Ammon's horn (tissue), 1 donor: ENCODE data around the gene ORC1.

ENCODE experiments used
- DNase-seq: peaks from one replicate; pipeline ENCODE4 v3.0.0-alpha.2; 2016; ENCODE audit warnings: low spot score

Gene ORC1

GRCh38 chr1:52343979-52344378, 60.2 kb downstream of the ORC1 start:
- DNase-seq = no peak

GRCh38 chr1:52341655-52342260, 62.5 kb downstream of the ORC1 start:
- DNase-seq = no peak

GRCh38 chr1:52337439-52337838, 66.8 kb downstream of the ORC1 start:
- DNase-seq = no peak

- DNase-seq = no peak
These were observed 69.2 kb downstream of the ORC1 start for GRCh38 chr1:52334906-52335528.

GRCh38 chr1:52332411-52332810, 71.8 kb downstream of the ORC1 start:
- no peak for DNase-seq

- no peak for DNase-seq
These were observed 75.6 kb downstream of the ORC1 start for GRCh38 chr1:52328615-52329014.

GRCh38 chr1:52325786-52326185, 78.4 kb downstream of the ORC1 start:
- no peak for DNase-seq

- DNase-seq = no peak
These were observed 80.5 kb downstream of the ORC1 start for GRCh38 chr1:52323731-52324130.
